Measurements from ENCODE around the gene MMD. TPM values are rescaled to one million over a fixed set of nuclear protein-coding genes. Genes with fewer than 3 reads are reported as not detected.
"Not testable (repeated sequence)": the region's sequence is repeated elsewhere in the genome, so short reads cannot be mapped to it uniquely, and the experiment has no call there.

The MMD gene
- total and polyA plus RNA-seq, 3 donors from 2014 or later = 38.3 to 73.1 (median 53.7) TPM

DNA sequence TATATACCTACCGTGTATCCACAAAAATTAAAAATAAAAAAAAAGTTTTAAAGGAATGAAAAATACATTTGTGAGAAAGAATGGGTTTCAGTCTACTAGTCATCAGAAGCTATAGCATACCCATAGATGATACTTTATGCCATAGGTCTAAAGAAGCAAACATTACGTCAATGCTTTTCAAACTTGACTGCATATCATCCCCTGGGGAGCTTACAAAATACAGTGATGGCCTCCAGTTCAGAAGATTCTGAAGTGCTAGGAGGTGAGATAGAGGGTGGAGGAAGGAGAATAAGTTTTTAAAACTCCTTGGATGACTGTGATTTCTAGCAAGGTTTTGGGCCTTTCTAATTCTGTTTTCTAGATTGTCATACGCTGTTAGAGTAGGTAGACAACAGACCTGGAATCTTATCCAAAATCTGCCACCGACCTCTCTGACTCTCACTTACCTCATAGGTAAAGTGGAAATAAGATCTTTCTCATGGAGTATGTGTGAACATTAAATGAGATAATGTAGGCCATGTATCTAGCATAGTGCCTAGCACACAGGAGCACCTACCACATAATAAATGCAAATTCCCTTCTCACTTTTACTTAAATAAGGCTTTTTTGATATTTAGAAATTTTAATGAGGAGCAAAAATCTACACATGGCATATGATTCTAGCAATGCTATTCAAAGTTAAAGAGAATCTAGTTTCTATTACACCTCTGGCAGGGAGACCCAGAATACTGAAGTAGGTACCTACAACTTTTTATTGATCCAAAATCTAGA, 12.4 kb downstream of the MMD start:
- Histone ChIP-seq H3K4me3 (no peak overlapping the region), H3K4me1 (peaks cover 6% of the 10 kb centered on the region), H3K9me3 (no peaks in the 10 kb centered on the region), H3K27me3 (no peaks in the 10 kb centered on the region), H3K27ac (no peak overlapping the region), H3K36me3 (ENCODE audit: low read depth, missing control alignments) (no peaks in the 10 kb centered on the region)
- 85 to 96% methylated on average over 4 of the region's 4 CpGs for WGBS, 2 donors
- intact Hi-C loops (cut with DNase I; ENCODE audit: low total_unique reads) = no loop called here
- TF ChIP-seq CTCF (IDR thresholded peaks at IDR 0.05) (no peak), POLR2A (IDR thresholded peaks at IDR 0.05) (no peak)
- DNase-seq = no peak

- no peak for DNase-seq
- intact Hi-C loops (cut with DNase I; ENCODE audit: low total_unique reads) = no loop called here
- Histone ChIP-seq H3K4me3 (no peak overlapping the region), H3K27me3 (no peaks in the 10 kb centered on the region), H3K9me3 (no peaks in the 10 kb centered on the region), H3K27ac (peak overlapping the region; percentile 57 to 62), H3K4me1 (peaks cover 6% of the 10 kb centered on the region), H3K36me3 (ENCODE audit: low read depth, missing control alignments) (no peaks in the 10 kb centered on the region)
- TF ChIP-seq CTCF (IDR thresholded peaks at IDR 0.05) (no peak), POLR2A (IDR thresholded peaks at IDR 0.05) (no peak)
- WGBS, 2 donors = 44 to 59% methylated on average over 5 of the region's 5 CpGs
These were observed 13.7 kb downstream of the MMD start for GRCh38 chr17:55407641-55408566.

GRCh38 chr17:55405600-55405999, 16.0 kb downstream of the MMD start:
- 76 to 85% methylated on average over 1 of the region's 1 CpG for WGBS, 2 donors
- Histone ChIP-seq H3K27ac (peak overlapping the region in 1 of 2 donors; percentile 13), H3K9me3 (no peaks in the 10 kb centered on the region), H3K4me3 (no peak overlapping the region), H3K36me3 (ENCODE audit: low read depth, missing control alignments) (no peaks in the 10 kb centered on the region), H3K4me1 (peaks cover 6% of the 10 kb centered on the region), H3K27me3 (no peaks in the 10 kb centered on the region)
- DNase-seq = no peak
- no peak for TF ChIP-seq POLR2A (IDR thresholded peaks at IDR 0.05)
- TF ChIP-seq CTCF (IDR thresholded peaks at IDR 0.05) = no peak
- intact Hi-C loops (cut with DNase I; ENCODE audit: low total_unique reads) = no loop called here

DNA sequence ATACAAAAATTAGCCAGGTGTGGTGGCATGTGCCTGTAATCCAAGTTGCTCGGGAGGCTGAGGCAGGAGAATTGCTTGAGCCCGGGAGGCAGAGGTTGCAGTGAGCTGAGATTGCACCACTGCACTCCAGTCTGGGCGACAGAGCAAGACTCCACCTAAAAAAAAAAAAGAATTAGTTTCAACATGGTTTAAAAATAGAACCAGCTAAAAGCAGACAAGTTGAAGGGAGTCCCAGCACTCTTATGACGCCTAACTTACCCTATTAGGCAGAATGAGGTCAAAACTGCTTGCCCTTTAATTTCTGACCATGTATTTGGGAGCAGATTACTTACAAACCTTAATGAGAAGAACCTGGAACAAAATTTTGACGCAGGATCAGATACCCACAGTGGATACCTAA, 17.4 kb downstream of the MMD start:
- DNase-seq; H3K27me3 ChIP-seq; H3K4me1 ChIP-seq; H3K27ac ChIP-seq; H3K36me3 ChIP-seq (ENCODE audit: low read depth, missing control alignments); intact Hi-C loops (cut with DNase I; ENCODE audit: low total_unique reads); H3K9me3 ChIP-seq; H3K4me3 ChIP-seq: not testable (repeated sequence)
- 88 to 93% methylated on average over 4 to 5 of the region's 5 CpGs for WGBS, 2 donors

DNA sequence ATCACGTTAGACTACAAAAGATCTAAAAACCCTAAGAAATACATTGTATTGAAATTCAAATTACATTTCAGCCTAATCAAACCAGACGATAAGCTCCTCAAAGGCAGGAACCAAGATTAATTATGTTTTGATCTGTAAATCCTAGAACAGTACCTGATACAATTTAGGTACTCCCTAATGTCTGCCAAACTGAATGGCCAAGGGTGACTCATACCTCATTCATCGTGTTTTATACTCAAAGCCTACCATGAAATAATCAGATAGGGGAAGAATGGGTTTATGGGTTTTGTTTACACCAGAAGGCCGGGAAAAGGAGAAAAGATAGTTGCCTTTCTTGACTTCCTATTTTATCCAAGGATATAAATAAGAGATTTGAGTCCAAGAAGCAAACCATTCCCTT, 19.3 kb downstream of the MMD start:
- intact Hi-C loops (cut with DNase I; ENCODE audit: low total_unique reads) = no loop called here
- no peaks in the 10 kb centered on the region for H3K27me3 ChIP-seq
- 64 to 80% methylated on average over 4 of the region's 4 CpGs for WGBS, 2 donors
- no peaks in the 10 kb centered on the region for H3K9me3 ChIP-seq
- DNase-seq = no peak
- peaks cover 5% of the 10 kb centered on the region for H3K4me1 ChIP-seq
- no peaks in the 10 kb centered on the region for H3K36me3 ChIP-seq (ENCODE audit: low read depth, missing control alignments)
- no peak overlapping the region for H3K4me3 ChIP-seq
- no peak for TF ChIP-seq CTCF (IDR thresholded peaks at IDR 0.05)
- TF ChIP-seq POLR2A (IDR thresholded peaks at IDR 0.05) = no peak
- H3K27ac ChIP-seq = no peak overlapping the region

Data from testis (tissue), 3 donors.